ENCODE results near the gene RNF121. TPM values are rescaled to one million over a fixed set of nuclear protein-coding genes. Genes with fewer than 3 reads are reported as not detected.
A peak's percentile ranks its signal among the peaks of the same experiment; 100 is the strongest.

Gene RNF121
- total and polyA plus RNA-seq, 2 of the 13 experiments (the other 11 are each of a cell fraction or from before 2014, with no cell fraction given): 28.6 to 44.3 TPM

DNA sequence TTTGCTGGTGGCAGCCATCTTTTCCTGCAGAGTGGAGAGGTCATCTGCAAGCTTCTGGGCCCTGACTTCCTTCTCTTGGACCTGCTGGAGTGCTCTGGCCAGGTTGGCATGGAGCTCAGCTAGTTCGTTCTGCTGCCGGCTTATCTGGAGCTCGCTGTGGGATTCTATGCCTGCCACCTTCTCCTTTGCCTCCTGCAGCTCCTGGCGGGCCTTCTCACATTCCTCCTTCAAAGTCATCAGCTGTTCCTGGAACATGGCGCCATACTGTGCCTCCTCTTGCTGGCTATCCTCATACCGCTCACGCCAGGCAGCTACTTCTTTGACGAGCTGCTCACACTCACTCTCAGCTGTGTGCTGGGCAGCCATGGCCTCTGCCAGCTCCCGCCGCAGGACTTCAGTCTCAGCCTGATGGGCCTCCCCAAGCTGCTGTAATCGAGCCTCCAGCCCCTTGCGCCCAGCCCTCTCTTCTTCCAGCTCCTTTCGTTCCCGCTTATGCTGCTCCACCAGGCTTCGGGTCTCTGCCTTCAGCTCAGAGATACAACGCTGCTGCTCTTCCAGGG is 86.0 kb downstream of the RNF121 start (continued):
- TF ChIP-seq, protein P1, sequence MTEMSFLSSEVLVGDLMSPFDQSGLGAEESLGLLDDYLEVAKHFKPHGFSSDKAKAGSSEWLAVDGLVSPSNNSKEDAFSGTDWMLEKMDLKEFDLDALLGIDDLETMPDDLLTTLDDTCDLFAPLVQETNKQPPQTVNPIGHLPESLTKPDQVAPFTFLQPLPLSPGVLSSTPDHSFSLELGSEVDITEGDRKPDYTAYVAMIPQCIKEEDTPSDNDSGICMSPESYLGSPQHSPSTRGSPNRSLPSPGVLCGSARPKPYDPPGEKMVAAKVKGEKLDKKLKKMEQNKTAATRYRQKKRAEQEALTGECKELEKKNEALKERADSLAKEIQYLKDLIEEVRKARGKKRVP (CRISPR knock-in tag; IDR thresholded peaks at IDR 0.05): no peak
- TF ChIP-seq GFI1 (CRISPR knock-in tag; IDR thresholded peaks at IDR 0.05; ENCODE audit: borderline replicate concordance) (no peak), PPARG (CRISPR knock-in tag; conservative IDR thresholded peaks at IDR 0.05) (no peak), ZNF431 (CRISPR knock-in tag; IDR thresholded peaks at IDR 0.05; ENCODE audit: borderline replicate concordance, low read depth) (no peak)

DNA sequence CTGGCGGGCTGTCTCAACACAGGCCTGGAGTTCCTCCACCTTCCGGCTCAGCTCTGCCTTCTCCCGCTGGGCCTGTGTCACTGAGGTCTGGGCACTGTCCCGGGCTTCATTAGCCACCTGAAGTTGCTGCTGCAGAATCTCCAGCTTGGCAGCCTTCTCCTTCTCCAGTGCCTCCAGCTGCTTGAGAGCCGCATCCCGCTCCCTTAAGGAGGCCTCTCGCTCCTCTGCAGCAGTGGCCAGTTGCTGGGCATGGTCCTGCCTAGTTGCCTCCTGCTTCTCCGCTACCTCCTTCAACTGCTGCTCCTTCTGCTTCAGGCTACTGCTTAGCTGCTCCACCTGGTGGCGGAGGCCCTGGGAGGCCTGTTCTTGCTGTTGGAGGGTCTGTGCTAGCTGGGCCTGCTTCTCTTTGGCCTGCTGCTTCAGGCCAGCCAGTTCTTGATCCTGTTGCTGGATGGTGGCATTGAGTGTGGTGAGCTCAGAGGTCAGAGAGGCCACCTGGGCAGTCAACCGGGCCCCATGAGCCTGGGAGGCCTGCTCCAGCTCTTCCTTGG is 86.7 kb downstream of the RNF121 start:
- Histone ChIP-seq H4K20me1 (ENCODE audit: insufficient read depth, low read length) (no peaks in the 10 kb centered on the region), H3K27me3 (ENCODE audit: control insufficient read depth in 1 of 2, insufficient read depth in 2 of 2, low read length in 2 of 2) (no peaks in the 10 kb centered on the region), H3K27ac (ENCODE audit: extremely low read length, insufficient read depth, low read length) (no peak overlapping the region), H3K36me3 (replicated peaks in 1 of 2; ENCODE audit: control insufficient read depth in 1 of 2, insufficient read depth in 2 of 2, low read length in 2 of 2) (peaks cover 72 to 99% of the 10 kb centered on the region in 2 experiments), H2AFZ (ENCODE audit: low read length) (no peak overlapping the region), H3K4me3 (replicated peaks in 1 of 3; ENCODE audit: insufficient read depth in 1 of 3, low read depth in 2 of 3, low read length in 3 of 3) (no peak overlapping the region), H3K4me2 (ENCODE audit: low read depth, low read length) (no peak overlapping the region), H3K9me3 (ENCODE audit: low read length) (no peaks in the 10 kb centered on the region), H3K4me1 (ENCODE audit: insufficient read depth, low read length) (no peaks in the 10 kb centered on the region), H3K79me2 (ENCODE audit: insufficient read depth, low read length) (no peaks in the 10 kb centered on the region), H3K9ac (ENCODE audit: insufficient read depth, low read depth, low read length) (no peak overlapping the region)
- DNase-seq (ENCODE audit: low spot score): peak; percentile 13
- ATAC-seq: peak; percentile 63
- CTCF ChIA-PET (ENCODE audit: low intra/inter-chr PET ratio, low total read pairs): no interaction called here
- in situ Hi-C loops (cut with HindIII; ENCODE audit: extremely low pct_ligation_motif_present, low pct_unique_long_range_greater_than_20kb) (no loop called here), intact Hi-C loops (cut with micrococcal nuclease; ENCODE audit: unreplicated experiment) (no loop called here)
- 98% methylated on average over 9 of the region's 10 CpGs for WGBS (ENCODE audit: low lambda C conversion rate)
- POLR2A ChIA-PET: interaction anchor here (1.1 kb wide), 1 partner anchor 12 kb away, joined by 3 read pairs; no protein-coding TSS in a partner anchor
- BruUV-seq (replicated peaks): no TSS peak
- FAIRE-seq: no peak
- TF ChIP-seq AKAP8 (CRISPR knock-in tag; IDR thresholded peaks at IDR 0.05): no peak
- TF ChIP-seq JUN (CRISPR knock-in tag; IDR thresholded peaks at IDR 0.05): no peak
- TF ChIP-seq, protein P2, sequence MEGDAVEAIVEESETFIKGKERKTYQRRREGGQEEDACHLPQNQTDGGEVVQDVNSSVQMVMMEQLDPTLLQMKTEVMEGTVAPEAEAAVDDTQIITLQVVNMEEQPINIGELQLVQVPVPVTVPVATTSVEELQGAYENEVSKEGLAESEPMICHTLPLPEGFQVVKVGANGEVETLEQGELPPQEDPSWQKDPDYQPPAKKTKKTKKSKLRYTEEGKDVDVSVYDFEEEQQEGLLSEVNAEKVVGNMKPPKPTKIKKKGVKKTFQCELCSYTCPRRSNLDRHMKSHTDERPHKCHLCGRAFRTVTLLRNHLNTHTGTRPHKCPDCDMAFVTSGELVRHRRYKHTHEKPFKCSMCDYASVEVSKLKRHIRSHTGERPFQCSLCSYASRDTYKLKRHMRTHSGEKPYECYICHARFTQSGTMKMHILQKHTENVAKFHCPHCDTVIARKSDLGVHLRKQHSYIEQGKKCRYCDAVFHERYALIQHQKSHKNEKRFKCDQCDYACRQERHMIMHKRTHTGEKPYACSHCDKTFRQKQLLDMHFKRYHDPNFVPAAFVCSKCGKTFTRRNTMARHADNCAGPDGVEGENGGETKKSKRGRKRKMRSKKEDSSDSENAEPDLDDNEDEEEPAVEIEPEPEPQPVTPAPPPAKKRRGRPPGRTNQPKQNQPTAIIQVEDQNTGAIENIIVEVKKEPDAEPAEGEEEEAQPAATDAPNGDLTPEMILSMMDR (CRISPR knock-in tag; IDR thresholded peaks at IDR 0.05): peak; percentile 70
- TF ChIP-seq ATAD3A (CRISPR knock-in tag; IDR thresholded peaks at IDR 0.05): no peak
- TF ChIP-seq, protein P3, sequence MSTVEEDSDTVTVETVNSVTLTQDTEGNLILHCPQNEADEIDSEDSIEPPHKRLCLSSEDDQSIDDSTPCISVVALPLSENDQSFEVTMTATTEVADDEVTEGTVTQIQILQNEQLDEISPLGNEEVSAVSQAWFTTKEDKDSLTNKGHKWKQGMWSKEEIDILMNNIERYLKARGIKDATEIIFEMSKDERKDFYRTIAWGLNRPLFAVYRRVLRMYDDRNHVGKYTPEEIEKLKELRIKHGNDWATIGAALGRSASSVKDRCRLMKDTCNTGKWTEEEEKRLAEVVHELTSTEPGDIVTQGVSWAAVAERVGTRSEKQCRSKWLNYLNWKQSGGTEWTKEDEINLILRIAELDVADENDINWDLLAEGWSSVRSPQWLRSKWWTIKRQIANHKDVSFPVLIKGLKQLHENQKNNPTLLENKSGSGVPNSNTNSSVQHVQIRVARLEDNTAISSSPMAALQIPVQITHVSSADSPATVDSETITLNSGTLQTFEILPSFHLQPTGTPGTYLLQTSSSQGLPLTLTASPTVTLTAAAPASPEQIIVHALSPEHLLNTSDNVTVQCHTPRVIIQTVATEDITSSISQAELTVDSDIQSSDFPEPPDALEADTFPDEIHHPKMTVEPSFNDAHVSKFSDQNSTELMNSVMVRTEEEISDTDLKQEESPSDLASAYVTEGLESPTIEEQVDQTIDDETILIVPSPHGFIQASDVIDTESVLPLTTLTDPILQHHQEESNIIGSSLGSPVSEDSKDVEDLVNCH (CRISPR knock-in tag; IDR thresholded peaks at IDR 0.05): no peak
- TF ChIP-seq, protein P4, sequence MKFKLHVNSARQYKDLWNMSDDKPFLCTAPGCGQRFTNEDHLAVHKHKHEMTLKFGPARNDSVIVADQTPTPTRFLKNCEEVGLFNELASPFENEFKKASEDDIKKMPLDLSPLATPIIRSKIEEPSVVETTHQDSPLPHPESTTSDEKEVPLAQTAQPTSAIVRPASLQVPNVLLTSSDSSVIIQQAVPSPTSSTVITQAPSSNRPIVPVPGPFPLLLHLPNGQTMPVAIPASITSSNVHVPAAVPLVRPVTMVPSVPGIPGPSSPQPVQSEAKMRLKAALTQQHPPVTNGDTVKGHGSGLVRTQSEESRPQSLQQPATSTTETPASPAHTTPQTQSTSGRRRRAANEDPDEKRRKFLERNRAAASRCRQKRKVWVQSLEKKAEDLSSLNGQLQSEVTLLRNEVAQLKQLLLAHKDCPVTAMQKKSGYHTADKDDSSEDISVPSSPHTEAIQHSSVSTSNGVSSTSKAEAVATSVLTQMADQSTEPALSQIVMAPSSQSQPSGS (CRISPR knock-in tag; IDR thresholded peaks at IDR 0.05): no peak
- TF ChIP-seq, protein P5, sequence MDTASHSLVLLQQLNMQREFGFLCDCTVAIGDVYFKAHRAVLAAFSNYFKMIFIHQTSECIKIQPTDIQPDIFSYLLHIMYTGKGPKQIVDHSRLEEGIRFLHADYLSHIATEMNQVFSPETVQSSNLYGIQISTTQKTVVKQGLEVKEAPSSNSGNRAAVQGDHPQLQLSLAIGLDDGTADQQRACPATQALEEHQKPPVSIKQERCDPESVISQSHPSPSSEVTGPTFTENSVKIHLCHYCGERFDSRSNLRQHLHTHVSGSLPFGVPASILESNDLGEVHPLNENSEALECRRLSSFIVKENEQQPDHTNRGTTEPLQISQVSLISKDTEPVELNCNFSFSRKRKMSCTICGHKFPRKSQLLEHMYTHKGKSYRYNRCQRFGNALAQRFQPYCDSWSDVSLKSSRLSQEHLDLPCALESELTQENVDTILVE (CRISPR knock-in tag; IDR thresholded peaks at IDR 0.05): no peak
- TF ChIP-seq REPIN1 (CRISPR knock-in tag; IDR thresholded peaks at IDR 0.05; ENCODE audit: borderline replicate concordance, low read depth): no peak
- TF ChIP-seq ZFX (CRISPR knock-in tag; IDR thresholded peaks at IDR 0.05; ENCODE audit: low read depth): peak; percentile 40; the same call in 1 of the 2 replicates

All from HepG2 (cell line).